ENCODE measurements around the gene PHLPP2. TPM values are rescaled to one million over a fixed set of nuclear protein-coding genes. Genes with fewer than 3 reads are reported as not detected.

PHLPP2 gene
- total RNA-seq, 1 donor from 2014 or later = 3.4 TPM

DNA sequence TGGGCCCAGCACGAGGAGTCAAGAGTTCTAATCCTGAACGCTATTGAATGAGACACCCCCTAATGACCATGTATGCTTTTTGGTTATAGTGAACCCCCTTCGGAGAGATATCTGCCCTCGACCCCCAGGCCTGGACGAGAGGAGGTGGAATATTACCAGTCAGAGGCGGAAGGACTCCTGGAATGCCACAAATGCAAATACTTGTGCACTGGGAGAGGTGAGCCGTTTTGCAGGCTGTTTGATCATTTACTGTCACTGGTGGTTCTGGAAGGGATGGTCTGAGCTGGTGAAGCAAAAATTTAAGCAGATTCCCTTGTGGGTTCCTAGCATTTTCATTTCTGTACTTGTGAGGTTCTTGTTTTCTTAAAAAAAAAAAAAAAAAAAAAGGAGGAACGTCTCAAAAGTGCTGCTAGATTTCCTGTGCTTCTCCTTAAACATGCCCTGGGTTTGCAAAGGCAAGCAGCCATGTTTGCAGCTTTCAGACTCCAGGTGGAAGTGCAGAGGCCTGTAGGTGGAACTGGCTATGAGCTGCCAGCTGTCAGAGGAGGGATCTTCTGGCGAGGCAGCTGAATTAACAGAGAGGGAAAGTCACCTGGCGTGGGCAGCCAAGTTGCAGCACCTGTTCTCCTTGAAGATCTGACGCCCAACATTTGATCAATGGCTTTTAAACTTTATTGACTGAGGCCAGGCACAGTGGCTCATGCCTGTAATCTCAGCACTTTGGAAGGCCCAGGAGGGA, 95.1 kb downstream of the PHLPP2 start:
- TF ChIP-seq, protein P1, sequence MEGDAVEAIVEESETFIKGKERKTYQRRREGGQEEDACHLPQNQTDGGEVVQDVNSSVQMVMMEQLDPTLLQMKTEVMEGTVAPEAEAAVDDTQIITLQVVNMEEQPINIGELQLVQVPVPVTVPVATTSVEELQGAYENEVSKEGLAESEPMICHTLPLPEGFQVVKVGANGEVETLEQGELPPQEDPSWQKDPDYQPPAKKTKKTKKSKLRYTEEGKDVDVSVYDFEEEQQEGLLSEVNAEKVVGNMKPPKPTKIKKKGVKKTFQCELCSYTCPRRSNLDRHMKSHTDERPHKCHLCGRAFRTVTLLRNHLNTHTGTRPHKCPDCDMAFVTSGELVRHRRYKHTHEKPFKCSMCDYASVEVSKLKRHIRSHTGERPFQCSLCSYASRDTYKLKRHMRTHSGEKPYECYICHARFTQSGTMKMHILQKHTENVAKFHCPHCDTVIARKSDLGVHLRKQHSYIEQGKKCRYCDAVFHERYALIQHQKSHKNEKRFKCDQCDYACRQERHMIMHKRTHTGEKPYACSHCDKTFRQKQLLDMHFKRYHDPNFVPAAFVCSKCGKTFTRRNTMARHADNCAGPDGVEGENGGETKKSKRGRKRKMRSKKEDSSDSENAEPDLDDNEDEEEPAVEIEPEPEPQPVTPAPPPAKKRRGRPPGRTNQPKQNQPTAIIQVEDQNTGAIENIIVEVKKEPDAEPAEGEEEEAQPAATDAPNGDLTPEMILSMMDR (IDR thresholded peaks at IDR 0.05; ENCODE audit: borderline replicate concordance) = no peak
- intact Hi-C loops (cut with micrococcal nuclease) = no loop called here
- H3K4me1 ChIP-seq = peaks cover 12% of the 10 kb centered on the region

DNA sequence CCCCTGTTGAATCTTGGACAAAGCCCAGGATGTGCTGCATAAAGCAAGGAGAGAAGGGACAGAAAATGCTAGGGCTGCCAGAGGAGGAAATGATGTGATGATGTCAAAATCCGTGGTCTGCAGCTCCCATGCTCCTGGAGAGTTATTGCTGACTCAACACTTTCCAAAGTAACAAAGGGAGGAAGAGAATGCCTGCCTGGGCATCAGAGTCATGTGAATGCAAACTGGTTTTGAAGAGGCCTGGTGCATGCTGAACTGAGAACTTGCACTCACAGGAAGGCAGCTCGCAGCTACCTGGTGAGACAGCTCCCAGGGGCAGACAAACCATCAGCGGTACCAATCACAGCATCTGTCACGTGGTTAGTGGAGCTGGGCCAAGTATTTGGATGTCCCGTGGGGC, 95.7 kb downstream of the PHLPP2 start:
- intact Hi-C loops (cut with micrococcal nuclease) = no loop called here
- no peak overlapping the region for H3K27ac ChIP-seq (replicated peaks)
- DNase-seq = no peak
- no peaks in the 10 kb centered on the region for H3K36me3 ChIP-seq
- no peaks in the 10 kb centered on the region for H3K9me3 ChIP-seq (replicated peaks)
- no peak overlapping the region for H3K4me3 ChIP-seq
- peaks cover 12% of the 10 kb centered on the region for H3K4me1 ChIP-seq
- peaks cover 62% of the 10 kb centered on the region for H3K27me3 ChIP-seq (ENCODE audit: low read depth)
- TF ChIP-seq, protein P1 (IDR thresholded peaks at IDR 0.05; ENCODE audit: borderline replicate concordance) = no peak

More for the DNA sequence above, 95.1 kb downstream of the PHLPP2 start:
- Histone ChIP-seq H3K4me3 (no peak overlapping the region), H3K36me3 (no peaks in the 10 kb centered on the region), H3K9me3 (replicated peaks) (no peaks in the 10 kb centered on the region), H3K27ac (replicated peaks) (no peak overlapping the region), H3K27me3 (ENCODE audit: low read depth) (peaks cover 55% of the 10 kb centered on the region)
- no peak for DNase-seq

DNA sequence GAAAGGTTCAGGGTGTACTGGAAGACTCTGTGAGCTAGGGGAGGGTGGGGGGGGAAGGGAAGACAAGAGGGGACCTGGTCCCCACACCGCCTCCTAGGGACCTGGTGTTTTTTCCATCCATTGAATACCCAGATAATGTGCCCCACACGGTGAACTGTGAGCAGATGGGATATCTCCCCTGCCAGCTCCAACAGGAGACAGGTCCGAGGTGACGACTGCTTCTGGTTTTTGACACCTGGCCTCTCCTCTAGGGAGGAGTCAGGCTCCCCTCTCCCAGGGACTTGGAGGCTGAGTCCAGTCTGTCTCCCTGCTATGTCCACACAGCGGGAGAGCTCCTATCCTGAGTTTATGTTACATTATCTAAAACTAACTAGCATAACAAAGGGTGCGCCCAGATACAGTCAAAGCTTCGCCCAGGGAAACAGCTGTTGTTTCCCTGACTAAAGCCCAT, 96.7 kb downstream of the PHLPP2 start:
- Histone ChIP-seq H3K4me3 (no peak overlapping the region), H3K27me3 (ENCODE audit: low read depth) (peaks cover 72% of the 10 kb centered on the region), H3K27ac (replicated peaks) (no peak overlapping the region), H3K36me3 (no peaks in the 10 kb centered on the region), H3K4me1 (peaks cover 12% of the 10 kb centered on the region), H3K9me3 (replicated peaks) (peaks cover 1% of the 10 kb centered on the region)
- TF ChIP-seq, protein P1 (IDR thresholded peaks at IDR 0.05; ENCODE audit: borderline replicate concordance) = no peak
- DNase-seq = no peak
- intact Hi-C loops (cut with micrococcal nuclease) = no loop called here

DNA sequence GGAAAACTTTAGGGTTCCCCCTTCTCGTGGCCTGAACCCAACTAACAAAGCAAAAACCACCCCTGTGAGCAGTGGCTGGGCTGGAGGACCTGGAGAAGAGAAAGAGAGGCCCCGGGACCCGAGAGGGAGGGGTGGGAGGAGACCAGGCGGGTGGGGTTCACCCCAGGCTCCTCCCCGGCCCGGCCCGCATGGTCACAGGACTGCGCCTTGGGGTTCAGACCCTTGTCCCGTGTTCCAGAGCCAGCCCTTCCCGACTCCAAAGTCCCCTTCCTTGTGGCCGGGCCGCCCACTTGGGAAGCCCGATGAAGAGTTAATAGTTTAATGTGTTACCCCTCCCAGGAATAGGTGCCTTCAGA, 97.7 kb downstream of the PHLPP2 start:
- H3K9me3 ChIP-seq (replicated peaks) = peaks cover 10% of the 10 kb centered on the region
- TF ChIP-seq, protein P1 (IDR thresholded peaks at IDR 0.05; ENCODE audit: borderline replicate concordance) = no peak
- H3K4me1 ChIP-seq = peaks cover 12% of the 10 kb centered on the region
- H3K4me3 ChIP-seq = peak overlapping the region; percentile 58
- no peak for DNase-seq
- no peak overlapping the region for H3K27ac ChIP-seq (replicated peaks)
- intact Hi-C loops (cut with micrococcal nuclease) = no loop called here
- H3K27me3 ChIP-seq (ENCODE audit: low read depth) = peaks cover 81% of the 10 kb centered on the region
- H3K36me3 ChIP-seq = no peaks in the 10 kb centered on the region

- Histone ChIP-seq H3K9me3 (replicated peaks) (peaks cover 11% of the 10 kb centered on the region), H3K4me3 (peak within 1 kb of the TSS; percentile 58), H3K27ac (replicated peaks) (no peak within 1 kb of the TSS), H3K36me3 (no peaks in the 10 kb centered on the region), H3K27me3 (ENCODE audit: low read depth) (peaks cover 87% of the 10 kb centered on the region), H3K4me1 (peaks cover 12% of the 10 kb centered on the region)
- intact Hi-C loops (cut with micrococcal nuclease) = no loop called here
- no peak for DNase-seq
- TF ChIP-seq, protein P1 (IDR thresholded peaks at IDR 0.05; ENCODE audit: borderline replicate concordance) = no peak
Measured at GRCh38 chr16:71626018-71626857, 98.3 kb downstream of the PHLPP2 start, which contains the start of gene MARVELD3. TSS of gene MARVELD3 (plus strand) at chr16:71626184. CDS start at chr16:71626230, 46 bp downstream.

All from left ventricle myocardium inferior (tissue), 1 donor.